CD4-positive, alpha-beta T cell (primary cell): ENCODE data around the gene DMRTC2. TPM values are rescaled to one million over a fixed set of nuclear protein-coding genes. Genes with fewer than 3 reads are reported as not detected.

ENCODE experiments used
- ATAC-seq: fragments of 200-7000 bp; cut with Tn5 transposase; one replicate; pipeline ENCODE4 v1.10.0; 2022; ENCODE audit warnings: mild to moderate bottlenecking; ENCODE audit not compliant: poor library complexity
- CTCF ChIA-PET: fragments of 350-600 bp; sonication (Branson Sonifier 250); formaldehyde crosslinking; loops from one replicate; lab custom pipeline; 2021; ENCODE audit warnings: antibody characterized with exemption, inconsistent platforms; lab: Charles Lee
- POLR2A ChIA-PET: fragments of 350-600 bp; sonication (Branson Sonifier 250); formaldehyde crosslinking; loops from one replicate; lab custom pipeline; 2021; ENCODE audit warnings: antibody characterized with exemption, inconsistent platforms; lab: Charles Lee
- DNase-seq, 14 experiments: peaks; one replicate each; pipeline ENCODE4 v3.0.0-alpha.2; 2013 to 2020; ENCODE audit warnings: mixed read lengths in 2 of 14
- H3K27ac ChIP-seq, 2 donors: one replicate each; pipeline versions ENCODE4 v1.5.1 to v1.7.0; 2013; ENCODE audit warnings: low read length in 2 of 2, low read depth in 1 of 2, mild to moderate bottlenecking in 1 of 2
- H3K27me3 ChIP-seq, 2 experiments: 1 replicate in 1 of 2; 2 replicates in 1 of 2; pipeline versions ENCODE4 v1.6.1 to v1.7.0; 2013; ENCODE audit warnings: low read length in 2 of 2, control low read depth in 1 of 2, mild to moderate bottlenecking in 1 of 2, moderate library complexity in 1 of 2; ENCODE audit not compliant: insufficient read depth in 2 of 2, control insufficient read depth in 1 of 2
- H3K36me3 ChIP-seq: one replicate; pipeline ENCODE4 v1.6.1; 2013; ENCODE audit warnings: low read length, control low read depth; ENCODE audit not compliant: insufficient read depth
- H3K4me1 ChIP-seq: one replicate; pipeline ENCODE4 v1.6.1; 2013; ENCODE audit warnings: low read length, control low read depth; ENCODE audit not compliant: insufficient read depth
- H3K4me3 ChIP-seq: one replicate; pipeline ENCODE4 v1.5.1; 2013; ENCODE audit warnings: mild to moderate bottlenecking, low read length, moderate library complexity
- H3K9me3 ChIP-seq, 2 experiments: 1 replicate in 1 of 2; 2 replicates in 1 of 2; pipeline versions ENCODE4 v1.6.1 to v1.7.0; 2013; ENCODE audit warnings: low read length in 2 of 2, mild to moderate bottlenecking in 2 of 2, control low read depth in 1 of 2, moderate library complexity in 1 of 2; ENCODE audit not compliant: control insufficient read depth in 1 of 2, insufficient read depth in 1 of 2
- H3K27ac Mint-ChIP-seq: one replicate; pipeline ENCODE4 v1.8.0; 2020; ENCODE audit warnings: mixed read lengths
- H3K27me3 Mint-ChIP-seq: one replicate; pipeline ENCODE4 v1.8.0; 2021; ENCODE audit warnings: mixed read lengths
- H3K36me3 Mint-ChIP-seq: one replicate; pipeline ENCODE4 v1.8.0; 2021; ENCODE audit warnings: low read depth, mixed read lengths
- H3K4me1 Mint-ChIP-seq: one replicate; pipeline ENCODE4 v1.8.0; 2021; ENCODE audit warnings: low read depth, mixed read lengths
- H3K4me3 Mint-ChIP-seq: one replicate; pipeline ENCODE4 v1.8.0; 2020; ENCODE audit warnings: mild to moderate bottlenecking, mixed read lengths
- H3K9me3 Mint-ChIP-seq: one replicate; pipeline ENCODE4 v1.8.0; 2020; ENCODE audit warnings: mixed read lengths
- CTCF ChIP-seq: fragments of 200-600 bp; IDR thresholded peaks from one replicate; pipeline ENCODE4 v1.8.0; 2022; ENCODE audit warnings: antibody characterized with exemption, mild to moderate bottlenecking
- intact Hi-C, 2 experiments: fragments of 100-400 bp; cut with DNase I in 1 of 2; cut with micrococcal nuclease in 1 of 2; formaldehyde crosslinking; loops; one replicate each; pipeline versions ENCODE4 v1.15.1 to v1.9.0; 2023 to 2025; cut with DNase I, micrococcal nuclease
- total RNA-seq, 174 experiments: library from RNA in 2 of 174; stranded (reverse) in 2 of 174; gene quantifications; one replicate each; pipeline ENCODE4 v1.2.3 and lab custom pipeline; 2021 to 2026

DMRTC2 gene
- total RNA-seq, 2 experiments from 2014 or later: not detected

- Mint-ChIP-seq H3K4me1 (no peaks in the 10 kb centered on the region), H3K9me3 (no peaks in the 10 kb centered on the region), H3K4me3 (no peak overlapping the region), H3K27ac (no peak overlapping the region), H3K36me3 (no peaks in the 10 kb centered on the region), H3K27me3 (no peaks in the 10 kb centered on the region)
- intact Hi-C loops: no loop called here
- TF ChIP-seq CTCF: no peak
- Histone ChIP-seq H3K27ac (no peak overlapping the region), H3K27me3 (no peaks in the 10 kb centered on the region), H3K4me3 (no peak overlapping the region), H3K36me3 (no peaks in the 10 kb centered on the region), H3K4me1 (no peaks in the 10 kb centered on the region), H3K9me3 (peaks cover 0 to 10% of the 10 kb centered on the region in 2 experiments)
- no peak for DNase-seq
- POLR2A ChIA-PET: no interaction called here
- ATAC-seq: no peak
- CTCF ChIA-PET: no interaction called here
These were observed 279 bp downstream of the DMRTC2 start for GRCh38 chr19:41845051-41845590.

DNA sequence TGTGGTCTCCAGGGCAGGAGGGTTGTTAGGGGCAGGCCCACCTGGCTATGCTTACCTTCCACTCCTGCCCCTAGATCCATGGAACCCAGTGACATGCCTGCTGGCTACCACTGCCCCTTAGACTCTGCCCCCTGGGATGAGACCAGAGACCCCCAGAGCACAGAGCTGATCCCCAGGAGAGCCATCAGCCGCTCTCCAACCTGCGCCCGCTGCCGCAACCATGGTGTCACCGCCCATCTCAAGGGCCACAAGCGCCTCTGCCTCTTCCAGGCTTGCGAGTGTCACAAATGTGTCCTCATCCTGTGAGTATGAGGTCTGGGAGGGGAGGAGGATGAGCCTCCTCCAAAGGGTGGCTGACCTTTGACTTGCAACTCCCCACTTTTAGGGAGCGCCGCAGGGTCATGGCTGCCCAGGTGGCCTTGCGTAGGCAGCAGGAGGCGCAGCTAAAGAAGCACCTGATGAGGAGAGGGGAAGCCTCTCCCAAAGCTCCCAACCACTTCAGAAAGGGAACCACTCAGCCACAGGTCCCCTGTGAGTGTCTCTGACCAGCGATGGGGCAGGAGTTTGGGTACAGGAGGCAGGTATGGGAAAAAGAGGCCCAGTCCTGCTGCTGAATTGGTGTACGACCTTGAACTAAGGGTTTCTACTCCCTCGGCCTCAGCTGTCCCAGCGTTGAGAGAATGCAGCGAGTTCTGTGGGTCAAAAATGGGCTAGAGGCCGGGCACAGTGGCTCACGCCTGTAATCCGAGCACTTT, 2.7 kb downstream of the DMRTC2 start:
- Mint-ChIP-seq H3K4me1 (no peaks in the 10 kb centered on the region), H3K27ac (no peak overlapping the region), H3K4me3 (no peak overlapping the region), H3K9me3 (no peaks in the 10 kb centered on the region), H3K36me3 (no peaks in the 10 kb centered on the region), H3K27me3 (peaks cover 6% of the 10 kb centered on the region)
- intact Hi-C loops: no loop called here
- TF ChIP-seq CTCF: no peak
- H3K9me3 ChIP-seq: peaks cover 0 to 10% of the 10 kb centered on the region in 2 experiments
- H3K4me3 ChIP-seq: no peak overlapping the region
- ATAC-seq (no peak), DNase-seq (no peak)
- POLR2A ChIA-PET: interaction anchor here (1.2 kb wide), 1 partner anchor 13 kb away, joined by 3 read pairs; the partner anchor contains the start of gene RPS19
- no peaks in the 10 kb centered on the region for H3K36me3 ChIP-seq
- CTCF ChIA-PET: no interaction called here
- no peaks in the 10 kb centered on the region for H3K4me1 ChIP-seq
- H3K27me3 ChIP-seq: no peaks in the 10 kb centered on the region
- H3K27ac ChIP-seq: no peak overlapping the region

GRCh38 chr19:41848666-41849065, 3.8 kb downstream of the DMRTC2 start:
- H3K9me3 ChIP-seq: peaks cover 0 to 10% of the 10 kb centered on the region in 2 experiments
- intact Hi-C loops: no loop called here
- H3K4me1 ChIP-seq: no peaks in the 10 kb centered on the region
- TF ChIP-seq CTCF: no peak
- H3K4me3 ChIP-seq: no peak overlapping the region
- ATAC-seq (no peak), DNase-seq (no peak)
- H3K4me1 Mint-ChIP-seq: no peaks in the 10 kb centered on the region
- peaks cover 8% of the 10 kb centered on the region for H3K27me3 Mint-ChIP-seq
- H3K36me3 ChIP-seq: no peaks in the 10 kb centered on the region
- H3K36me3 Mint-ChIP-seq: no peaks in the 10 kb centered on the region
- no peaks in the 10 kb centered on the region for H3K27me3 ChIP-seq
- no peak overlapping the region for H3K27ac ChIP-seq
- H3K27ac Mint-ChIP-seq: no peak overlapping the region
- H3K9me3 Mint-ChIP-seq: no peaks in the 10 kb centered on the region
- no peak overlapping the region for H3K4me3 Mint-ChIP-seq
- CTCF ChIA-PET: no interaction called here
- POLR2A ChIA-PET: interaction anchor here (0.6 to 1.2 kb wide), 2 partner anchors 11 to 100 kb away, joined by 3 read pairs; partner anchors contain the start of gene RPS19
